Stimulated activated naive CD8-positive, alpha-beta T cell treated with anti-CD3 and anti-CD28 coated beads, Interleukin-15, Interleukin-2, amounts not matched to agents 100 ng/mL and 50 ng/mL, for 24 hours (primary cell): Measurements from ENCODE around the gene VDAC2.

Experiments
- H3K27ac Mint-ChIP-seq: one replicate; pipeline ENCODE4 v1.8.0; 2021; ENCODE audit warnings: mild to moderate bottlenecking, mixed read lengths
- H3K27me3 Mint-ChIP-seq: one replicate; pipeline ENCODE4 v1.8.0; 2021; ENCODE audit warnings: mixed read lengths
- H3K36me3 Mint-ChIP-seq: one replicate; pipeline ENCODE4 v1.8.0; 2021; ENCODE audit warnings: low read depth, mixed read lengths
- H3K4me1 Mint-ChIP-seq: one replicate; pipeline ENCODE4 v1.8.0; 2021; ENCODE audit warnings: low read depth, mixed read lengths
- H3K4me3 Mint-ChIP-seq: one replicate; pipeline ENCODE4 v1.8.0; 2021; ENCODE audit warnings: mild to moderate bottlenecking, mixed read lengths
- H3K9me3 Mint-ChIP-seq: one replicate; pipeline ENCODE4 v1.8.0; 2021; ENCODE audit warnings: mixed read lengths

VDAC2 gene

DNA sequence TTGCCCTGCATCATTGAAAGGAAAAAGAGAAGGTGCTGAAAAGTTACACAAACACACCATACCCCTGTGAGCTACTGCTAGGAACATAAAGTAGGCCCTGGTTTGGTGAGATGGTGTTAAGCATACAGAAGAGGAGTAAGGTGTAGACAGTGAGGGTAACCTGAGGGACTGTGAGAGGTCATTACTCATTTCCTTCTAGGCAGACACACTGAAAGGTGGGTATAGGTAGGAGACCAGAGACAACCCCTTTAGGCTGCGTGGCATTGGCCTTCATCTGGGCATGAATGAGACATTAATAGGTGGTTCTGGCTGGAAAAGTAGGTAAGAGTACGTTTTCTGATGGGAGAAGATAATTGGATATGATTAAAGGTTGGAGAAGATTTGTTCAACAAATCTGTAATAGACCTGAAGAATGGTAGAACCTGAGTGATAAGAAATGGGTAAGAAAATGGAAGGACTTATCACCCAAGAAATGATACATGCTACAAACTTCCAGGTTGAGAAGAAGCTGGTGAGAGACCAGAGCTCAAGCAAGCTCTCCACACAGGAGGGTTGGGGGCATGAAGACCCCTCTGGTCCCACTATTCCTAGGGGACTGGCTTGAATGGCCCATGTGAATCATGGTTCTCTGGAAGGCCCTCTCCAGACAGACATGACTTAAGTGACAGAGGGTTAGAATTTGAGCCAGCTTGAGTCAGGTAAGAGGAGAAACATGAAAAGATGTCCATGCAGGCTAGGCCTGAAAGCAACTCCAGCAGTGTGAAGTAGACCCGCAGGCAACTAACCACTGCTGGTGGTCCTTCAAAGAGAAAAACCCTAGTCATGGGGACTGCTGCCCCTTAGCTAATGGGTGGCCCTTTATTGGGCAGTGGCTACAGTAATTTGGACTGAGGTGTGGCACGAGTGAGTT, 21.3 kb downstream of the VDAC2 start:
- no peaks in the 10 kb centered on the region for H3K27me3 Mint-ChIP-seq
- peak overlapping the region; percentile 68 for H3K27ac Mint-ChIP-seq
- no peak overlapping the region for H3K4me3 Mint-ChIP-seq
- peaks cover 48% of the 10 kb centered on the region for H3K4me1 Mint-ChIP-seq
- peaks cover 58% of the 10 kb centered on the region for H3K36me3 Mint-ChIP-seq
- no peaks in the 10 kb centered on the region for H3K9me3 Mint-ChIP-seq

DNA sequence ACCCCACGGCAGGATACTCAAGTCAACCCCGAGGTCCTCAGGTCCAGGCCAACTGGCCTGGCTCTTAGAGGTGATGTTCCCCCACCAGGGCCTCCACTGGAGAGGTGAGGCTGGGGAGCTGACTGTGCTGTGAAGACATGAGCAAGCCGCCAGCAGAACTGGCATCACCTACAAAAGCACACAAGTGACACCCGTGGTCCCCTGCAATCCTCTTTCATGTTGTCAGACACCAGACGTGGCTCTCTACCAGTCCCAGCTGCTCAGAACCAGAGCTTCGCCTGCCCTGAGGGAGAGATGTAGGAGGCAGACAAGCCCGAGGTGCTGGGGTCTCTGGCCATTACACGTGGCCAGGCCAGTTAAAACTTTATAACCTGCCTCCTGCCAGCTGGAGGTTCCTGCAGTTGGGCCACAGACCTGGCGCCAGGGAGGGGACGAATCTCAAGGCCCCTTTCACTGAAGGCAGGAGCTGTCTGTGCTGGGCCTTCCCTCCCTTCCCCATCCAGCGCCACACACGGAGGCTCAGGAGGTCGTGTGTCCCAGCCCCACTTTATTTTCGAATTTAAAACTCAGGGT, 22.9 kb downstream of the VDAC2 start:
- no peaks in the 10 kb centered on the region for H3K27me3 Mint-ChIP-seq
- peak overlapping the region; percentile 81 for H3K4me3 Mint-ChIP-seq
- peaks cover 50% of the 10 kb centered on the region for H3K36me3 Mint-ChIP-seq
- no peaks in the 10 kb centered on the region for H3K9me3 Mint-ChIP-seq
- peaks cover 46% of the 10 kb centered on the region for H3K4me1 Mint-ChIP-seq
- H3K27ac Mint-ChIP-seq, result peak overlapping the region; percentile 76

DNA sequence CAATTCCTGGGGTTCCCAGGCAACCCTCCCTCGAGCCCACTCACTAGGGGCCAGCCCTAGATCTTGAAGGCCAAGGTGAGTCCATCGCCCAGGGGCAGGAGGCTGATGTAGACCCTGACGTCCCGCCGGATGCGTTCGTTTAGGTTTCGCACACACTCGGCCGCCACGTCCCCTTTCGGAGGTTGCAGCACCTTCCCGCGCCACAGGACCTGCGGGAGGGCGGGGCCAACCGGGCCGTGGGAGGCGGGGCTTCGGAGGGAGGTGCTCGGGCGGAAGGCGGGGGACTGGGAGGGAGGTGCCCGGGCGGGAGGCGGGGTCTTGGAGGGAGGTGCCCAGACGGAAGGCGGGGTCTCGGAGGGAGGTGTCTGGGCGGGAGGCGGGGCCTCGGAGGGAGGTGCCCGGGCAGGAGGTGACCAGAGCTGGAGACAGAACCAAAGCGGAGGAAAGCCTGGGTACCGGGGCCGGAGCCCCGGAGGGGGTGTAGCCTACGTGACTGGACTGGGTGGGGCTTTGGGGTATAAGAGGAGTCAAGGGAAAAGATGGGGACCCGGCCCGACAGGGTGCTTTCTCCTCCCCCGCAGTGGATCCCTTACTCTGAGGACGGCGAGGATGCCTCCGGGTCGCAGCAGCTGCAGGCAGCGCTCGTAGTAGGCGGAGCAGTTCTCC, 23.6 kb downstream of the VDAC2 start:
- peaks cover 40% of the 10 kb centered on the region for H3K4me1 Mint-ChIP-seq
- H3K27me3 Mint-ChIP-seq, result no peaks in the 10 kb centered on the region
- peaks cover 43% of the 10 kb centered on the region for H3K36me3 Mint-ChIP-seq
- H3K9me3 Mint-ChIP-seq, result no peaks in the 10 kb centered on the region
- peak overlapping the region; percentile 76 for H3K27ac Mint-ChIP-seq
- H3K4me3 Mint-ChIP-seq, result peak overlapping the region; percentile 81

DNA sequence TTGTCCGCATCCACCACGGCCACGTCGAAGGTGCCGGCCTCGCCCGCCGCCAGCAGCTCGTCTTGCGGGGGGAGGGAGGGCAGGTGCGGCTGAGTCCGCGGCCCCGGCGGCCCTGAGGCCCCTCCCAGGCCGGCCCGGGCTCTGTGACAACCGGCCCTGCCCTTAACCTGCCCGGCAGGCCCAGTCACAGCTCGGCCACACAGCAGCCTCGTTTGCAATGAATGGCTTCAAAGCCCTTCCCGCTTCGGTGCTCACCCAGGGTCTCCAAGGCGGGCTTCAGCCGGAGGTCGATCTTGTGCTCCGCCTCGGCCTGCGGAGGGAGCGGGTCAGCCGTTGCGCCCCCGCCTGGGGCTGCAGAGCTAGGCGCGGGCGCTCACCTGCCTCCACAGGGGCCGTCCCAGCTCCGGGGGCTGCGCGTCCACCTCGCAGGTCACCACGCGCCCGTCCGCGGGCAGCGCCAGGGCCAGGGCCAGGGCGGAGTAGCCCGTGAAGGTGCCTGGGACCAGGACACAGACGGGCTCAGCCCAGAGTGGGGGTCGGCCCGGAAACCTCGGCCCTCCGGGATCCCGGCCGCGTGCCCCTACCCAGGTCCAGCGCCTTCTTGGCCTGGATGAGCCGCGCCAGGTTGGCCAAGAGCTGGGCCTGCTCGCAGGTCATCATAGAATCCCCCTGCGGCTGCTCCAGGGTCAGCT, 24.2 kb downstream of the VDAC2 start:
- Mint-ChIP-seq H3K27ac (peak overlapping the region; percentile 63), H3K36me3 (peaks cover 37% of the 10 kb centered on the region), H3K4me1 (peaks cover 37% of the 10 kb centered on the region), H3K27me3 (no peaks in the 10 kb centered on the region), H3K4me3 (peak overlapping the region; percentile 81), H3K9me3 (no peaks in the 10 kb centered on the region)

DNA sequence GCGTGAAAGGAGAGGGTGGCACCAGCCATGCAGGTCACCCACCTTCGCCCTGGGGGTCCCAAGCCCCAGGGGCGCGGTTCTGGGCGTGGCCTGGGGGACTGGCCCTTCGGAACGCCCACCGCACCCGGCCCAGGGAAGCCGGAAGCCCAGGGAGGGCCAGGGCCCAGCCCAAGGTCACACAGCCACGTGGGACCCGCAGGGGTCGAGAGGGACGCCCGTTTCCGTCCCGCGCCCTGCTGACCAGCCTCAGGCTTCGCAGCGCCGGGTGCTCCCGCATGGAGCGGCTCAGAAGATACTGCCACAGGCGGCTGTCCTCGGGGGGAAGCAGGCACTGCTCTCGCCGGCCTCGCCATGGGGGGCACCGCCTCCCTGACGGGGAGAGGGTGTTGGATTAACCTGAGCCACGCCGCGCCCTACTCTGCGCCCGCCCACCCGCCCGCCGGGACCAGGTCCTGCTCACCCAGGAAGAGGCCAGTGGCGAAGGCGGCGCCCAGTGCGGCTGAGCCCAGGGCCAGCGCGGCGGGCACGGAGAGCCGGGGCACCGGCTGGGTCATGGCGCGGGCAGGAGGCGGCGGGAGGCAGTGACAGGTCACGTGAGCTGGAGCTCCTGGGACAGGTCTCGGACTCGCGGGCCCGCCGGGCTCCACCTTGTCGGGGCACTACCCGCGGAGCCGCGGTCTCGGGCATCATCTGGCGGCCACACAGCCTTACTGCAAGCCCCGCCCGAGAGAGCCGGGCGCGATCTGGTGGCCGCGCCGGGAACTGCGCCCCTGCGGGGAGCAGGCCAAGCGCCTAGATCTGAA, 25.0 kb downstream of the VDAC2 start, which contains the start of gene COMTD1:
Gene COMTD1, minus strand, starts transcription at position 583 of the 803 bp plus-strand sequence. Its CDS starts 29 bp downstream, at position 554.
- peak within 1 kb of the TSS; percentile 94 for H3K27ac Mint-ChIP-seq
- peaks cover 31% of the 10 kb centered on the region for H3K4me1 Mint-ChIP-seq
- H3K36me3 Mint-ChIP-seq, result peaks cover 31% of the 10 kb centered on the region
- no peaks in the 10 kb centered on the region for H3K9me3 Mint-ChIP-seq
- H3K27me3 Mint-ChIP-seq, result no peaks in the 10 kb centered on the region
- H3K4me3 Mint-ChIP-seq, result peak within 1 kb of the TSS; percentile 81

GRCh38 chr10:75236178-75236825, 25.7 kb downstream of the VDAC2 start:
- H3K9me3 Mint-ChIP-seq, result no peaks in the 10 kb centered on the region
- H3K36me3 Mint-ChIP-seq, result peaks cover 24% of the 10 kb centered on the region
- H3K27ac Mint-ChIP-seq, result peak overlapping the region; percentile 94
- peaks cover 28% of the 10 kb centered on the region for H3K4me1 Mint-ChIP-seq
- no peaks in the 10 kb centered on the region for H3K27me3 Mint-ChIP-seq
- H3K4me3 Mint-ChIP-seq, result peak overlapping the region; percentile 67

GRCh38 chr10:75238182-75239095, 27.8 kb downstream of the VDAC2 start:
- Mint-ChIP-seq H3K9me3 (no peaks in the 10 kb centered on the region), H3K36me3 (peaks cover 3% of the 10 kb centered on the region), H3K4me3 (no peak overlapping the region), H3K27ac (no peak overlapping the region), H3K4me1 (peaks cover 12% of the 10 kb centered on the region), H3K27me3 (no peaks in the 10 kb centered on the region)

DNA sequence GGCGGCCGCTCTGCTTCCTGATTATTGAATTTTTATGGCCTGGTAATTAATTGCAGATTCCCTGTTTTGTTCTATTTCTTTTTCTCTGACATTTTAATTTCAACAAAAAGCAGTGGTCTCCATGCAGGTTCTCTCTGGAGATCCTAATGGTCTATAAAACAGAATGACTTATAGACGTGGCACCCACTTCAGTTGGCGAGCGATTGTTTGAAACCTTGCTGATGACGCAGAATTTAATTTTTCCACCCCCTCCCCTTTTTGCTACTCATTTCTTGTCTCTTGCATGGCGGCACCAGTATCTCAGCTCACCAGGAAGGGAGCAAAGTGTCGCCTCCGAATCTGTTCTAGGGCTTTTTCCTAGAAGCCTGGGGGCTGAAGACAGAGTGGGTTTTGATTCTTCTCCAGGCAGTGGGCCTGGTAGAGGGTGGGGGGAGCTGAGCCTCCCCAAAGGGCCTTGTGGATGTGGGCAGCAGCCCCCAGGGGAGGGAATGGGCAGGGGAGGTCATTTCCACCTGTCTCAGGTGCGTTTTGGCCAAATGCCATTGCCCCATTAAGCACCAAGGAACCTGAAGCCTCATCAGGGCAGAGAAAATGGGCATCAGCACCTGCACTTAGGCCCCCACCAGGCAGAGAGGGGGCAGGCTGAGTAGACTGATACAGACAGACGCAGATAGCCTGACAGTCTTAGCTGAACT, 28.6 kb downstream of the VDAC2 start:
- Mint-ChIP-seq H3K4me3 (no peak overlapping the region), H3K4me1 (peaks cover 8% of the 10 kb centered on the region), H3K27me3 (no peaks in the 10 kb centered on the region), H3K9me3 (no peaks in the 10 kb centered on the region), H3K27ac (no peak overlapping the region), H3K36me3 (no peaks in the 10 kb centered on the region)

DNA sequence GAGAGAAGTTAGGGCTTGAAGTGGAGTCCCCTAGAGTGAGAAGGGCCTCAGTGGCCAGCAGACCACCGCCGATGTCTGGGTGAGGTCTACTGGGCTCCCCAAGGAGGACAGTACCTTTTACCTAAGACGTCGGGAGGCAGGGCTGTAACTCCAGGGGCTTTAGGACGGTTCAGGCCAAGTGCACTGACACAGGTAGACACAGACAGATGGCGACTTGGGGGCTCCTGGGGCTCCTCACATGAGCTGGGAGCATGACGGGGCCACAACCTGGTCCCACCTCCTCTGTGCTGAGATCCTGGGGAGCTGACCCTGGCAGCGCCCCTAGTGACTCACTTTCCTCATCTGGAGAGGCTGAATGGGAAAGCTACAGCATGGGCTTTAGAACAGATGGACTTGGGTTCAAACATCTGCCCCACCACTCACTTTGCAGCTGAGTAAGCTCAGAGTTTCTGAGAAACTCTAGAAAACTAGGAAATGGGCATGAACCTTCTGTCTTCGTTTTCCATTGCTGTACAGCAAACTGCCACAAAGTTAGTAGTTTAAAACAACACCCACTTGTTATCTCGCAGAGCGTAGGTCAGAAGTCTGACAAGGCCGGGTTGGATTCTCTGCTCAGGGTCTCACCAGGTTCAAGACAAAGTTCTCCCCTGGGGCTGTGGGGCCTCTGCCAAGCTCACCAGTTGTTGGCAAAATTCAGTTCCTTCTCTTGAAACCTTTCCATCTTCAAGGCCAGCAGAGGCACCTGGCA, 29.9 kb downstream of the VDAC2 start:
- H3K4me3 Mint-ChIP-seq, result no peak overlapping the region
- no peaks in the 10 kb centered on the region for H3K9me3 Mint-ChIP-seq
- no peaks in the 10 kb centered on the region for H3K36me3 Mint-ChIP-seq
- H3K27ac Mint-ChIP-seq, result no peak overlapping the region
- peaks cover 8% of the 10 kb centered on the region for H3K4me1 Mint-ChIP-seq
- H3K27me3 Mint-ChIP-seq, result no peaks in the 10 kb centered on the region

- H3K4me1 Mint-ChIP-seq, result no peaks in the 10 kb centered on the region
- H3K4me3 Mint-ChIP-seq, result no peak overlapping the region
- H3K9me3 Mint-ChIP-seq, result no peaks in the 10 kb centered on the region
- no peaks in the 10 kb centered on the region for H3K36me3 Mint-ChIP-seq
- no peak overlapping the region for H3K27ac Mint-ChIP-seq
- no peaks in the 10 kb centered on the region for H3K27me3 Mint-ChIP-seq
Observed at GRCh38 chr10:75243426-75243825, 32.8 kb downstream of the VDAC2 start.

DNA sequence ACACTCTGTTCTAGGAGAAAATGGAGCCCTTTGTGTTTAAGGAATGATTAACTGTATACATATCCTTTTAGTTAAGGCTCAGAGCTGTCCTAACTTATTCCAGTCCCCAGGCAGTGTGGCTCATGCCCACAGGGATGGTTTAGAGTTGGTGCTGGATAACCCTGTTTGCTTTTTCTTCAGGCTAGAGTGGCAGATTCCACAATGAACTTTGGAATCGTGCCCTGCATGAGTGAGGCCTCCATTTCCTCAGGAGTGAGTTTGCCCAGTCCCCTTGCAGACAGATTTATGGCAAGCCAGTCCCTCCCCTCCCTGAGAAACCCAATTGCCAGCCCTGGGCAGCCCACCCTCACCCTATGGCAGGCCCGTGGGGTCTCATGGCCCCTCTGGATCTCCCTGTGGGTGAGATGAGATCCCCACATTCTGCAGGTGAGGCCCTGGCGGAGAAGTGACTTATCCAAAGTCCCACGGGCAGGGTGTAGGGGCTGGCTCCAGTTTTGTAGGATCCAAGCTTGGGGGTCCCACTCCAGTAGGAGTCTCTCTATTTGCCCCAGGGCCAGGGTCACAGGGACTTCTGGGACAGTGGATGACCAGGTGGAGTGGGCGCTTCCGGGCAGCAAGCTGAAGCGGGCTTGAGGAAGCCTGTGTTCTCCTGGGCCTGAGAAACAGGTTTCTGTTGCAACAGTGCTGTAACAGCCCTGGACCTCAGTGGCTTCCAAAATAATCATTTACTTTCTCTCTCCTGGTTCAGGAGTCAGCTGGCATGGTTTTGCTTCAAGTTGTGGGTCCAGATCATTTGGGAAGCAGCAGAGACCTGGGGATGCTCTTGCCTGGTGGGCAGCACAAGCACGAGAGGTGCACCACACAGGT, 34.1 kb downstream of the VDAC2 start:
- no peak overlapping the region for H3K4me3 Mint-ChIP-seq
- no peak overlapping the region for H3K27ac Mint-ChIP-seq
- no peaks in the 10 kb centered on the region for H3K4me1 Mint-ChIP-seq
- no peaks in the 10 kb centered on the region for H3K36me3 Mint-ChIP-seq
- no peaks in the 10 kb centered on the region for H3K9me3 Mint-ChIP-seq
- H3K27me3 Mint-ChIP-seq, result no peaks in the 10 kb centered on the region
